Renal pelvis (tissue), 4 donors: ENCODE results near the gene CMTM5. TPM values are rescaled to one million over a fixed set of nuclear protein-coding genes. Genes with fewer than 3 reads are reported as not detected.
"Not testable (repeated sequence)": the region's sequence is repeated elsewhere in the genome, so short reads cannot be mapped to it uniquely, and the experiment has no call there.

Experiments used
- DNase-seq: peaks from one replicate; pipeline ENCODE4 v3.0.0-alpha.2; 2013
- polyA plus RNA-seq, 3 donors: library from polyadenylated mRNA; unstranded; fragments of 120-200 nt; gene quantifications; one replicate each; pipeline ENCODE4 v1.2.1, GENCODE V29; 2013; ENCODE audit not compliant: insufficient read length in 3 of 3

Gene CMTM5
- polyA plus RNA-seq, 3 donors: 2.3 to 3.1 (median 2.6) TPM

- DNase-seq: no peak
Measured at GRCh38 chr14:23396126-23396525, 19.3 kb downstream of the CMTM5 start.

DNA sequence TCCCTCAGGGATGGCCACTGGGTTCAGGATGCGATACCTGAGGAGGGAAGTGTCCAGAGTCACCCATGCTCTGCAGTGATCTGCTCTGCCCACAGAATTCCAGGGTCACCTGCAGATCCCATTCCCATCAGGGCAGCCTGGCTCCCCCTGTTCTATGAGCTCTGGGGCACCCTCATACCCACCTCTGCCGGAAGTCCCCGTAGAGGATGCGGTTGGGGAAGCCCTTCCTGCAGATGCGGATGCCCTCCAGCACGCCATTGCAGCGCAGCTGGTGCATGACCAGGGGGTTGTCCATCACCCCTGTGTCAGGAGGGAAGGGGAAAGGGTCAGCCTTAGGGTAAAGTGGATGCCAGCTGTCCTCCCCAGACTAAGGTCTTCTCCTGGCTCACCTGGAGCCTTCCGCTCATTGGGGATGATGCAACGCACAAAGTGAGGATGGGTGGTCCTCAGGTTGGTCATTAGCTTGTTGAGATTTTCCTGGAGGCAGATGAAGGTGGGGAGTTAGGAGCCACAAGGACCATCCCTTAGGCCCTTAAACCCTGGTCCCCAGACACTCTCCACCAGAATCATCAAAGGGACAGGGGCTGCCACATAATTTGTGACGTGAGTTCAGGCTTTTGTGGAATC lies 20.0 kb downstream of the CMTM5 start:
- no peak for DNase-seq

DNA sequence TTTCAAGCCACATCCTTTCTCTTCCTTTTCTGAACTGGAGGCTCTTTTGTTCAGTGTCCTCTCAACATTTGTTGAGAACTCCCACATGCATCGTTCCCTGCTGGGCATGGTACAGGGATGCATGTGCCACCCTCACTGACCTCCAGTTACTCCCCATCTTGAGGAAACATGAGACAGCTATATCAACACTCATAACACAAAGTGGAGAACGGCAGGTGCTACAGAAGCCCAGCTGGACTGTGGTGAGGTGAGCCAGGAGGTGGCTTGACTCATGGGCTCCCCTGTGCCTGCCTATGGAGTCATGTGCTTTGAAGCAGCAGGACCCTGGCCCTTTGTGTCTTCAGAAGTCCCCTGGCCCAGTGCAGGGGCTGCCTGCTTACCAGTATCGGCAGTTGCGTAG lies 21.5 kb downstream of the CMTM5 start:
- no peak for DNase-seq

DNA sequence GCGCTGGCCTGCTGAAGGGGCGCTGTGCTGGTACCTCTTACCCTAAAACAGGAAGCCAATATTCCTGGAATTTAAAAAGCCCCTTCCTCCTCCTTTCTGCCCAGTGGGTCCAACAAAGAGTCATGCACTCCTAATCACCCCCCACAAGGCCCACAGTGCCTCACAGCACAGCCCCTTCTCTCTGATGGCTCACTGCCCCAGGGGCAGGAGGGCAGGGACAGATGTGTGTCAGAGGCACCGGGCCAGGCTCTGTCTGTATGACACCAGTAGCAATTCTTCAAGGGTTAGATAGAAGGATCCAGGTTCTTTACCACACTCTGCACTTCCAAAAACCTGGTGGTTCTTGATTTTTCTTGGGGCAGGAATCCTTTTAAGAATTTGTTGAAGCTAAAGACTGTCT lies 22.3 kb downstream of the CMTM5 start:
- DNase-seq: no peak

DNA sequence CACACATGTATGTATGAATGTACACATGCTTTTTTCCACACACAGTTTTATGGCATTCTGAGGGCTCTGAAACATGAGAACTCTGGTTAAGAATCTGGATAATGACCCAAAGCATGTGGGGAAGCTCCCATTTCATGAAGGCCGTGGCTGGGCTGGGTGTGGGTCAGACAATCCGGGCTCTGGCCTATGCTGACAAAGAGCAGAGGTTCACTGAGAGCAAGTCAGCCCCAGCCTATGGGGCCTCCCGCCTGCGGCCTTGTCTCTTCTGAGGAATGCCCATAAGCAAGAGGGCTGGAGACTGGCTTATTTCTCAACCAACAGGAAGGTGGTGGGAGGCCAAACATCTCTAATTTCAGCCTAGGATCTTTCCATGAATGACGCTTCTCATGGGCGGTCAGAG lies 22.7 kb downstream of the CMTM5 start:
- DNase-seq: peak; percentile 17

GRCh38 chr14:23400496-23401149 lies 23.8 kb downstream of the CMTM5 start:
- DNase-seq: not testable (repeated sequence)

GRCh38 chr14:23401291-23401690 lies 24.4 kb downstream of the CMTM5 start:
- no peak for DNase-seq

- no peak for DNase-seq
Measured at GRCh38 chr14:23402296-23403138, 25.7 kb downstream of the CMTM5 start.

DNA sequence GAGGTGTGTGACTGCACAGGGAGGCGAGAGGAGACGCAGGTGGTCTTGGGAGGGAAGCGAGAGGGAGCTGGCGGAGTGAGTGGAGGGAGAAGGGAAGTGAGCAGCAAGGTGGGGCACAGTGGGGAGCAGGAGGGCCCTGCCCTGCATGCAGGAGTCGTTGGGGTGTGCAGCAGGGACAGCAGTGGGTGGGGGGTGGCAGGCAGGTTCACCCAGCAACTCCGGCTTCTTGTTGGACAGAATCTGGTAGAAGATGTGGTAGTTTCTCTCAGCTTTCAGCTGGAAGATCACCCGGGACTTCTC lies 26.2 kb downstream of the CMTM5 start:
- no peak for DNase-seq

GRCh38 chr14:23403908-23404307 lies 27.1 kb downstream of the CMTM5 start:
- DNase-seq: no peak

GRCh38 chr14:23404331-23404900 lies 27.6 kb downstream of the CMTM5 start:
- DNase-seq: no peak

- no peak for DNase-seq
Measured at GRCh38 chr14:23405096-23405495, 28.2 kb downstream of the CMTM5 start.

GRCh38 chr14:23405516-23406025 lies 28.7 kb downstream of the CMTM5 start:
- no peak for DNase-seq

- DNase-seq: no peak
Measured at GRCh38 chr14:23406244-23406643, 29.4 kb downstream of the CMTM5 start.

- no peak for DNase-seq
Measured at GRCh38 chr14:23406725-23407355, 30.0 kb downstream of the CMTM5 start.

GRCh38 chr14:23407516-23408306 lies 30.9 kb downstream of the CMTM5 start, which contains the start of gene MYH6:
MYH6 (minus strand) TSS chr14:23408273; CDS start chr14:23407223, 1,050 bp downstream.
- no peak for DNase-seq

DNA sequence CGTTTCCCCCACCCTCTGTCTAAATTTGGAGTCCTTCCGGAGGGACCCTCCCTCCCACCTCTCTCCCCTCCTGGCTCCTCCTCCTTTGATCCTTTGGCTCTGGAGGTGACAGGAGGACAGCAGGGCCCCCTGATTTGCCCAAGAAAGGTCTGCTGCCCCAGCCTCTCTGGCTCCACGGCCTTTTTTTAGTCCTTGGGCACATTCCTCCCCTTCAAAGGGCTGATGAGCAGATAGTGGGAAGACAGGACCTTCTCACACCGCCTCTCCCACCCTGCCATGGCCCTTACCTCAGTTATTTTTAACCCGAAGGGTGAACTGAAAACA lies 31.4 kb downstream of the CMTM5 start:
- DNase-seq: no peak

DNA sequence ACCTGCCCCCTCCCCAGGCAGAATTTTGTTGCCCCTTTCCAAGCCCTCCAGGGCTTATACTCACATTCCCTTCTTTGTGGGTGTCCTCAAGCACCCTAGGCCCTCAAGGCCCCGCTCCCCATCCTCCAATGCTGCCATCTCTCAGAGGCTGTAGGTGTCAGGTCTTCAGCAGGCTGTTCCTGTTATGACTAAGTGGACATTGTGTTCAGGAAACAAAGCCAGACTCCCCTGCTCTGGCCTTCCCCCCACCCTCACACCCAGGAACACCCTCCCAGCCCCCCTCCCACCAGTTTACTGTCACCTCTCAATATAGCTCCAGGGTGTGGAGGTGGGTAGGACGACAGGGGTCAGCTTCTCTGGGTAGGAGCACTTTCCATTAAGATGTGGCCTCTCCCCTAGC lies 32.6 kb downstream of the CMTM5 start:
- DNase-seq: no peak

- DNase-seq: no peak
Measured at GRCh38 chr14:23409966-23410635, 33.3 kb downstream of the CMTM5 start.
